T-cell (primary cell): ENCODE results near the gene HAVCR2. TPM values are rescaled to one million over a fixed set of nuclear protein-coding genes. Genes with fewer than 3 reads are reported as not detected.

Experiments
- ATAC-seq, 4 experiments: fragments of 200-7000 bp in 3 of 4; fragments of 150-1000 bp in 1 of 4; cut with Tn5 transposase; replicated peaks in 1 of 4; 1 replicate in 3 of 4; 2 replicates in 1 of 4; pipeline ENCODE4 v1.10.0; 2021; ENCODE audit warnings: moderate library complexity in 3 of 4, mild to moderate bottlenecking in 2 of 4, moderate number of reproducible peaks in 1 of 4
- CTCF ChIA-PET, 2 donors: fragments of 300-600 bp; sonication (Branson Sonifier 250); formaldehyde crosslinking; loops; one replicate each; lab custom pipeline; 2022; ENCODE audit warnings: antibody characterized with exemption in 2 of 2; lab: Charles Lee
- POLR2A ChIA-PET, 2 donors: fragments of 300-600 bp; sonication (Branson Sonifier 250); formaldehyde crosslinking; loops; one replicate each; lab custom pipeline; 2022; ENCODE audit warnings: antibody characterized with exemption in 2 of 2; lab: Charles Lee
- DNase-seq, 35 experiments: peaks; one replicate each; pipeline versions ENCODE4 v3.0.0 to v3.0.0-alpha.2; 2013 to 2023
- H3K27ac ChIP-seq: one replicate; pipeline ENCODE4 v1.5.1; 2013; ENCODE audit warnings: low read length
- H3K27me3 ChIP-seq, 2 experiments: replicated peaks in 1 of 2; 1 replicate in 1 of 2; 2 replicates in 1 of 2; pipeline versions ENCODE4 v1.6.1 to v1.7.0; 2013; ENCODE audit warnings: low read length in 1 of 2, mixed read lengths in 1 of 2; ENCODE audit not compliant: control insufficient read depth in 2 of 2, insufficient read depth in 2 of 2; ENCODE audit errors: extremely low read depth in 1 of 2
- H3K36me3 ChIP-seq, 2 donors: 1 replicate in 1 of 2; 2 replicates in 1 of 2; pipeline versions ENCODE4 v1.6.1 to v1.7.0; 2013; ENCODE audit warnings: low read length in 1 of 2; ENCODE audit not compliant: control insufficient read depth in 2 of 2, insufficient read depth in 1 of 2; ENCODE audit errors: extremely low read depth in 1 of 2
- H3K4me1 ChIP-seq, 2 experiments: 1 replicate in 1 of 2; 2 replicates in 1 of 2; pipeline versions ENCODE4 v1.6.1 to v1.7.0; 2013; ENCODE audit warnings: low read length in 2 of 2, mixed read lengths in 1 of 2; ENCODE audit not compliant: insufficient read depth in 2 of 2, control insufficient read depth in 1 of 2; ENCODE audit errors: extremely low read depth in 1 of 2
- H3K4me3 ChIP-seq, 2 donors: 1 replicate in 1 of 2; 2 replicates in 1 of 2; pipeline versions ENCODE4 v1.5.1 to v1.7.0; 2013; ENCODE audit warnings: mild to moderate bottlenecking in 2 of 2, low read length in 1 of 2, moderate library complexity in 1 of 2; ENCODE audit not compliant: control insufficient read depth in 1 of 2; ENCODE audit errors: extremely low read depth in 1 of 2
- H3K9me3 ChIP-seq: 2 replicates; pipeline ENCODE4 v1.7.0; 2013
- H3K27ac Mint-ChIP-seq, 2 donors: one replicate each; pipeline ENCODE4 v1.8.0; 2020 to 2021; ENCODE audit warnings: mild to moderate bottlenecking in 2 of 2, mixed read lengths in 2 of 2
- H3K27me3 Mint-ChIP-seq, 2 donors: one replicate each; pipeline ENCODE4 v1.8.0; 2021 to 2022; ENCODE audit warnings: mixed read lengths in 2 of 2
- H3K36me3 Mint-ChIP-seq: one replicate; pipeline ENCODE4 v1.8.0; 2021; ENCODE audit warnings: mixed read lengths
- H3K4me1 Mint-ChIP-seq, 3 donors: one replicate each; pipeline ENCODE4 v1.8.0; 2020 to 2022; ENCODE audit warnings: mixed read lengths in 3 of 3, mild to moderate bottlenecking in 1 of 3
- H3K4me3 Mint-ChIP-seq, 3 donors: one replicate each; pipeline ENCODE4 v1.8.0; 2020 to 2022; ENCODE audit warnings: mild to moderate bottlenecking in 3 of 3, mixed read lengths in 3 of 3, moderate library complexity in 3 of 3
- H3K9me3 Mint-ChIP-seq, 3 donors: one replicate each; pipeline ENCODE4 v1.8.0; 2020 to 2022; ENCODE audit warnings: mixed read lengths in 3 of 3
- WGBS: methylation state at CpG from one replicate; pipeline ENCODE4 v1.1.5; 2013; ENCODE audit warnings: missing lambda C conversion rate; ENCODE audit not compliant: insufficient coverage; 5-methylcytosine and 5-hydroxymethylcytosine counted together
- total RNA-seq, 35 experiments: library from RNA in 6 of 35; stranded (reverse) in 6 of 35; fragments of 120-200 nt in 1 of 35; gene quantifications; one replicate each; pipeline versions ENCODE4 v1.2.1 to v1.2.4 and lab custom pipeline; 2013 to 2026

HAVCR2 gene
- total RNA-seq, 5 donors from 2014 or later (not counting 1 experiment from before 2014, with no cell fraction given) = 2.2 to 4.6 (median 3.2) TPM

DNA sequence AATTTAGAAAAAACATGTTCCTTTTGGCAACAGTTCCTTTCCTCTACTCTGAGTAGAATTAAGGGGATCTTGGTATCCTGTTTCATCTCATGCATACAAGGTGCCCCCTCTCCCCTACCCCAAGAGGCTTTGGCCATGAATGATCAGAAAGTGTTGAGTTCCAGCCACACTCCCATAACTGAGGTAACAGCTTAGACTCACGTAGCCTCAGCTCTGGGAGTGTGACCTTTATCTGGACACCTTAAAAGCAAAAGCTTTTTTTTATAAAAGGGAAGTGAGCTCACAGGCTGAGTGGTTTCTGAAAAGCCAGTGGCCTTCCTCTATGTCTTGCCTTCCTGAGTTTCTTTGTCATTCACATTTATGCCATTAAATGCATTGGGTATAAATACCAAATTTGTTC is 900 bp upstream of the HAVCR2 start:
- Histone ChIP-seq H3K27me3 (no peaks in the 10 kb centered on the region), H3K27ac (peak overlapping the region; percentile 81), H3K36me3 (no peaks in the 10 kb centered on the region), H3K4me1 (peaks cover 15 to 34% of the 10 kb centered on the region in 2 experiments), H3K4me3 (peak overlapping the region; percentile 29 to 57), H3K9me3 (no peaks in the 10 kb centered on the region)
- no peaks in the 10 kb centered on the region for H3K27me3 Mint-ChIP-seq
- peak overlapping the region; percentile 94 to 95 for H3K27ac Mint-ChIP-seq
- H3K36me3 Mint-ChIP-seq = peaks cover under 1% of the 10 kb centered on the region
- H3K4me3 Mint-ChIP-seq = peak overlapping the region; percentile 73 to 82 (median 77)
- H3K4me1 Mint-ChIP-seq = peaks cover 34 to 50% (median 39%) of the 10 kb centered on the region in 3 donors
- WGBS = no CpG with 5 or more reads among the region's 1 CpG
- POLR2A ChIA-PET = no interaction called here
- ATAC-seq (peak; percentile 31 to 49 (median 48)), DNase-seq (peak in 6 of 35 experiments; percentile 2 to 41 (median 12))
- CTCF ChIA-PET = interaction anchor here in 1 of 2 donors (0.8 kb wide), 1 partner anchor 19 kb away, joined by 4 read pairs; no protein-coding TSS in a partner anchor
- H3K9me3 Mint-ChIP-seq = no peaks in the 10 kb centered on the region

DNA sequence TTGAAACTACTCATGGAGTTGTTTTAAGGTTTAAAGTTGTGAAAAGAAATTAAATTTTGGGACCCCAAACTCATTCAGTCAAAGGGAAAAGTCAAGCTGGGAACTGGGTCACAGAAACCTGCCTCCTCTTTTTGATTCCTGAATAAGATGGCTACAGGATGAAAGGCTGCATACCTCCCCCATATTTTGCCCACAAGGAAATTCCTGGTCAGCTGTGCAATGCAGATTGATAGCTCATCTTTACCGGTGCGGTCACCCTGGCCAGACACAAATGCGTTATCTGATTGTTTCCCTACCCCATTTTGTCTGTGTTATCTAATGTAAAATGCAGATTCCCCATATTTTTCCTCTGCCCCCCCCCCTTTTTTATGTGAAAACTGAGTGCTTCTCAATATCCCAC is 1.3 kb downstream of the HAVCR2 start:
- Histone ChIP-seq H3K4me1 (peaks cover 15 to 34% of the 10 kb centered on the region in 2 experiments), H3K27ac (no peak overlapping the region), H3K9me3 (no peaks in the 10 kb centered on the region), H3K4me3 (no peak overlapping the region), H3K27me3 (no peaks in the 10 kb centered on the region), H3K36me3 (no peaks in the 10 kb centered on the region)
- POLR2A ChIA-PET = interaction anchor here in 1 of 2 donors (0.7 kb wide), 1 partner anchor 12 kb away, joined by 3 read pairs; no protein-coding TSS in a partner anchor
- no peaks in the 10 kb centered on the region for H3K27me3 Mint-ChIP-seq
- no peak for DNase-seq
- peaks cover 9% of the 10 kb centered on the region for H3K36me3 Mint-ChIP-seq
- ATAC-seq = no peak
- peaks cover 34 to 50% (median 42%) of the 10 kb centered on the region in 3 donors for H3K4me1 Mint-ChIP-seq
- no peak overlapping the region for H3K27ac Mint-ChIP-seq
- WGBS = no CpG with 5 or more reads among the region's 3 CpGs
- H3K4me3 Mint-ChIP-seq = peak overlapping the region in 2 of 3 donors; percentile 24 to 25
- CTCF ChIA-PET = interaction anchor here (0.7 to 1.0 kb wide), 3 partner anchors 35 to 611 kb away, joined by 3 to 9 read pairs (median 4); partner anchors contain the start of gene MED7 (in 1 of the 2)
- no peaks in the 10 kb centered on the region for H3K9me3 Mint-ChIP-seq

DNA sequence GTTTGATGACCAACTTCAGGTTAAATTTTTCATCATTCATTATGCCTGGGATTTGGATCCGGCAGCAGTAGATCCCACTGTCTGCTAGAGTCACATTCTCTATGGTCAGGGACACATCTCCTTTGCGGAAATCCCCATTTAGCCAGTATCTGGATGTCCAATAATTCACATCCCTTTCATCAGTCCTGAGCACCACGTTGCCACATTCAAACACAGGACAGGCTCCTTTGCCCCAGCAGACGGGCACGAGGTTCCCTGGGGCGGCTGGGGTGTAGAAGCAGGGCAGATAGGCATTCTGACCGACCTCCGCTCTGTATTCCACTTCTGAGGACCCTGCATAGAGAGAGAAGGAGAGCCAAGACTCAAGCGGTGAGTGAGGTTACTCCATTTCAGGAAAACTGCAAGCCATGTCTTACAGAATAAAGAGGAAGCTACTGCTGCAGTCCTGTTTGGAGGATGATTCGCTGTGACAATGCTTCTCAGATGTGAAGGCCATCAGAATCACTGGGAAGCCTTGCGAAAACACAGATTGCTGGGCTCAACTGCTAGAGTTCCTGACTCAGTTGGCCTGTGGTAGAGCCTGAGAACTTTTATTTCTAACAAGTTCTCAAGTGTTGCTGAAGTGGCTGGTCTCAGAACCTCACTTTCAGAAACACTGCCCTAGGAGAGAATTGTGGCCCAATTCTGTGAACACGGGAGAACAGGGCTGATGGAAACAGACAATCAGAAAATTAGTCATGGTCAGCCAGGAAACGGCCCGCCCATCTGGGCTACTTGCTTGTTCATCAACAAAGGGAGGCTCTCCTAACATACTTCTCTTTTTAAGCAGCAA is 2.0 kb downstream of the HAVCR2 start:
- ATAC-seq = no peak
- peak overlapping the region in 2 of 3 donors; percentile 24 to 27 for H3K4me3 Mint-ChIP-seq
- Histone ChIP-seq H3K4me3 (no peak overlapping the region), H3K36me3 (no peaks in the 10 kb centered on the region), H3K27me3 (no peaks in the 10 kb centered on the region), H3K9me3 (no peaks in the 10 kb centered on the region), H3K27ac (no peak overlapping the region), H3K4me1 (peaks cover 15 to 34% of the 10 kb centered on the region in 2 experiments)
- peaks cover 34 to 50% (median 42%) of the 10 kb centered on the region in 3 donors for H3K4me1 Mint-ChIP-seq
- no peaks in the 10 kb centered on the region for H3K27me3 Mint-ChIP-seq
- ChIA-PET CTCF (interaction anchor here in 1 of 2 donors (0.7 kb wide), 2 partner anchors 115 to 612 kb away, joined by 4 to 9 read pairs; no protein-coding TSS in a partner anchor), POLR2A (interaction anchor here (0.7 kb wide), 3 partner anchors 13 to 273 kb away, joined by 3 to 5 read pairs (median 3); no protein-coding TSS in a partner anchor)
- peaks cover 9% of the 10 kb centered on the region for H3K36me3 Mint-ChIP-seq
- H3K9me3 Mint-ChIP-seq = no peaks in the 10 kb centered on the region
- WGBS = 85% methylated on average over 10 of the region's 14 CpGs
- no peak overlapping the region for H3K27ac Mint-ChIP-seq
- peak in 2 of 35 experiments; percentile 9 to 46 for DNase-seq

DNA sequence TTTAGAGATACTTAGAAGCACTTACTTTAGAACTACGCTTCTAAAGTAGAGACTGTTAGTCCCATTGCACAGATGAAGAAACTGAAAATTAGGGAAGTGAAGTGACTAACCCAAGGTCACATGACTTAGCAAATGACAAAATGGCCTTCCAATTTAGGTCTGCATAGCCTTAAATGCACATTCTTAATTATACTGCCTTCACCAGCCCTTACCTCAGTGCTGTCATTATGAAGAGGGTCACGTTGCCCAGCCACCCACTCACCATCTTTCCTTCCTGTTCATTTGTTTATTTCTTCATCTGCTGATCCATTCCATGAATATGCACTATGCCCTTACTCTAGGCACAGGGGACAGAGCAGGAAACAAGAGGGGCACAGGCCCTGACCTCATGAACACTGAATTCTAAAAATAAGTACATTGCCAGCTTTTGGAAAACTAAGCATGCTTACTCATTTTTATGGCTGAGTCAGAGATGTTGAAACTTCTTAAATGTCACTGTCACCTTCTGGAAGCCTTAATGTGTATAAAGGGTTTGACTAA is 8.6 kb downstream of the HAVCR2 start:
- no peak for ATAC-seq
- CTCF ChIA-PET = no interaction called here

DNA sequence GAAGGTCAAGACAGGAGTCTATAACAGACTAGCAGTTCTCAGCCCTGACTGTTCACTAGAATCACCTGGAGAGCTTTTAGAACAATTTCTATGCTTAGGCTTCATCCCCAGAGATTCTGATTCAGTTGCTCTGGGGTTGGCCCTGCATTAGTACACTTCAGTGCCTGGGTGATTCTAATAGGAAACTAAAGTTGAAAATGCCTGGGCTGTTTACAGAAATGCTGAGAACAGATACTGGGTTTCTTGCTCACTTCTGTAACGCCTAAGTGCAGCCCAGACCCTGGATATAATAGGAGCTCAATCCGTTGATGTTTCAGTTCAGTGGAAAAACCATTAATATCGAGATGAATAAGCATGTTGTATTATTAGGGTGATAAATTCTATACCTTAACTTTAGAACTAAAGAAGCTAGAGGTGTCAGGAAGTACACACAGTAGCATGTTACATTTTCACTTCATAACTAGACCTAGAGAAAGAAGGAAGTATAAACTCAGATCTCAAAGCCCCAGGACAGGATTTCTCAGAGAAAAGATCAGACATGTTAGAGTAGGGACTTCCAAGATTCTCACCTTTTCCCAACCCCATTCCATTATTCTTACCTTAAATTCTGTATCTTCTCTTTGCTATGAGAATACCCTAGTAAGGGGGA is 20.4 kb downstream of the HAVCR2 start:
- Mint-ChIP-seq H3K4me1 (peaks cover 0 to 2% (median 0%) of the 10 kb centered on the region in 3 donors), H3K27ac (peak overlapping the region in 1 of 2 donors; percentile 18), H3K36me3 (peaks cover 19% of the 10 kb centered on the region), H3K4me3 (no peak overlapping the region), H3K9me3 (no peaks in the 10 kb centered on the region), H3K27me3 (no peaks in the 10 kb centered on the region)
- H3K4me3 ChIP-seq = no peak overlapping the region
- no peak for ATAC-seq
- no peak for DNase-seq
- peaks cover 0 to 2% of the 10 kb centered on the region in 2 donors for H3K36me3 ChIP-seq
- ChIA-PET CTCF (interaction anchor here (0.6 kb wide), 2 partner anchors 9 to 13 kb away, joined by 3 to 4 read pairs; no protein-coding TSS in a partner anchor), POLR2A (no interaction called here)
- WGBS = no CpG with 5 or more reads among the region's 3 CpGs
- no peaks in the 10 kb centered on the region for H3K9me3 ChIP-seq
- H3K4me1 ChIP-seq = no peaks in the 10 kb centered on the region
- no peak overlapping the region for H3K27ac ChIP-seq
- no peaks in the 10 kb centered on the region for H3K27me3 ChIP-seq

More for the DNA sequence above, 8.6 kb downstream of the HAVCR2 start:
- POLR2A ChIA-PET = no interaction called here
- DNase-seq = no peak
- Histone ChIP-seq H3K4me1 (no peaks in the 10 kb centered on the region), H3K27me3 (no peaks in the 10 kb centered on the region), H3K4me3 (no peak overlapping the region), H3K36me3 (no peaks in the 10 kb centered on the region), H3K27ac (no peak overlapping the region), H3K9me3 (no peaks in the 10 kb centered on the region)
- Mint-ChIP-seq H3K9me3 (no peaks in the 10 kb centered on the region), H3K4me3 (no peak overlapping the region), H3K27me3 (no peaks in the 10 kb centered on the region), H3K4me1 (peaks cover 0 to 6% (median 6%) of the 10 kb centered on the region in 3 donors), H3K27ac (no peak overlapping the region), H3K36me3 (peaks cover 13% of the 10 kb centered on the region)
- 14% methylated on average over 1 of the region's 2 CpGs for WGBS
